Activated naive CD8-positive, alpha-beta T cell treated with anti-CD3 and anti-CD28 coated beads, Interleukin-2, amount 10 ng/mL, durations not matched to agents 7 days and 5 days (primary cell): Measurements from ENCODE around the gene FUNDC1. TPM values are rescaled to one million over a fixed set of nuclear protein-coding genes. Genes with fewer than 3 reads are reported as not detected.

Experiments
- ATAC-seq: fragments of 150-1000 bp; cut with Tn5 transposase; one replicate; pipeline ENCODE4 v1.10.0; 2021; ENCODE audit warnings: low read depth, moderate library complexity
- POLR2A ChIA-PET: fragments of 350-600 bp; sonication (Branson Sonifier 250); formaldehyde crosslinking; loops from one replicate; lab custom pipeline; 2021; ENCODE audit warnings: antibody characterized with exemption; lab: Charles Lee
- DNase-seq: peaks from one replicate; pipeline ENCODE4 v3.0.0; 2021
- H3K27ac Mint-ChIP-seq: one replicate; pipeline ENCODE4 v1.8.0; 2022; ENCODE audit warnings: mild to moderate bottlenecking, mixed read lengths
- H3K27me3 Mint-ChIP-seq: one replicate; pipeline ENCODE4 v1.8.0; 2022; ENCODE audit warnings: mild to moderate bottlenecking, moderate library complexity, mixed read lengths
- H3K36me3 Mint-ChIP-seq: one replicate; pipeline ENCODE4 v1.8.0; 2021; ENCODE audit warnings: mild to moderate bottlenecking, mixed read lengths
- H3K4me1 Mint-ChIP-seq: one replicate; pipeline ENCODE4 v1.8.0; 2021; ENCODE audit warnings: mixed read lengths
- H3K4me3 Mint-ChIP-seq: one replicate; pipeline ENCODE4 v1.8.0; 2022; ENCODE audit warnings: mild to moderate bottlenecking, moderate library complexity, mixed read lengths
- H3K9me3 Mint-ChIP-seq: one replicate; pipeline ENCODE4 v1.8.0; 2021; ENCODE audit warnings: mixed read lengths
- total RNA-seq, 2 experiments: library from RNA; stranded (reverse); gene quantifications; one replicate each; pipeline ENCODE4 v1.2.3, GENCODE V29; 2021

Gene FUNDC1
- total RNA-seq, 2 experiments from 2014 or later: 9.6 to 12.6 TPM

- no peaks in the 10 kb centered on the region for H3K9me3 Mint-ChIP-seq
- H3K4me1 Mint-ChIP-seq: no peaks in the 10 kb centered on the region
- ATAC-seq (no peak), DNase-seq (no peak)
- POLR2A ChIA-PET: no interaction called here
- no peak overlapping the region for H3K4me3 Mint-ChIP-seq
- peaks cover 2% of the 10 kb centered on the region for H3K27me3 Mint-ChIP-seq
- H3K27ac Mint-ChIP-seq: no peak overlapping the region
- H3K36me3 Mint-ChIP-seq: no peaks in the 10 kb centered on the region
These were observed 35.4 kb downstream of the FUNDC1 start for GRCh38 chrX:44507292-44507691.

GRCh38 chrX:44506678-44507077, 36.0 kb downstream of the FUNDC1 start:
- H3K4me3 Mint-ChIP-seq: no peak overlapping the region
- peaks cover 2% of the 10 kb centered on the region for H3K27me3 Mint-ChIP-seq
- no peaks in the 10 kb centered on the region for H3K36me3 Mint-ChIP-seq
- POLR2A ChIA-PET: no interaction called here
- no peaks in the 10 kb centered on the region for H3K4me1 Mint-ChIP-seq
- no peaks in the 10 kb centered on the region for H3K9me3 Mint-ChIP-seq
- no peak overlapping the region for H3K27ac Mint-ChIP-seq
- DNase-seq (no peak), ATAC-seq (no peak)

GRCh38 chrX:44503560-44503959, 39.1 kb downstream of the FUNDC1 start:
- no peak for DNase-seq
- POLR2A ChIA-PET: no interaction called here
- Mint-ChIP-seq H3K36me3 (no peaks in the 10 kb centered on the region), H3K4me1 (no peaks in the 10 kb centered on the region), H3K4me3 (no peak overlapping the region), H3K9me3 (no peaks in the 10 kb centered on the region), H3K27ac (no peak overlapping the region), H3K27me3 (peaks cover 2% of the 10 kb centered on the region)
- ATAC-seq: no peak

- no peak for DNase-seq
These were observed 47.6 kb downstream of the FUNDC1 start for GRCh38 chrX:44495091-44495490.

GRCh38 chrX:44494357-44494756, 48.3 kb downstream of the FUNDC1 start:
- no peak for ATAC-seq
- Mint-ChIP-seq H3K4me3 (no peak overlapping the region), H3K27me3 (no peaks in the 10 kb centered on the region), H3K4me1 (peaks cover 2% of the 10 kb centered on the region), H3K36me3 (no peaks in the 10 kb centered on the region), H3K27ac (no peak overlapping the region), H3K9me3 (no peaks in the 10 kb centered on the region)
- no peak for DNase-seq
- POLR2A ChIA-PET: no interaction called here

More at GRCh38 chrX:44495091-44495490, 47.6 kb downstream of the FUNDC1 start:
- Mint-ChIP-seq H3K36me3 (no peaks in the 10 kb centered on the region), H3K27me3 (no peaks in the 10 kb centered on the region), H3K9me3 (no peaks in the 10 kb centered on the region), H3K4me1 (peaks cover 2% of the 10 kb centered on the region), H3K4me3 (no peak overlapping the region), H3K27ac (no peak overlapping the region)
- POLR2A ChIA-PET: no interaction called here
- no peak for ATAC-seq

- Mint-ChIP-seq H3K27me3 (no peaks in the 10 kb centered on the region), H3K4me3 (no peak overlapping the region), H3K4me1 (peaks cover 2% of the 10 kb centered on the region), H3K9me3 (no peaks in the 10 kb centered on the region), H3K36me3 (no peaks in the 10 kb centered on the region), H3K27ac (no peak overlapping the region)
- DNase-seq: no peak
- POLR2A ChIA-PET: no interaction called here
- no peak for ATAC-seq
These were observed 53.1 kb downstream of the FUNDC1 start for GRCh38 chrX:44489515-44489914.

GRCh38 chrX:44484607-44485146, 58.0 kb downstream of the FUNDC1 start:
- Mint-ChIP-seq H3K4me3 (no peak overlapping the region), H3K4me1 (no peaks in the 10 kb centered on the region), H3K27ac (no peak overlapping the region), H3K27me3 (peaks cover 2% of the 10 kb centered on the region), H3K9me3 (no peaks in the 10 kb centered on the region), H3K36me3 (no peaks in the 10 kb centered on the region)
- no peak for DNase-seq
- POLR2A ChIA-PET: no interaction called here
- no peak for ATAC-seq

- no peaks in the 10 kb centered on the region for H3K36me3 Mint-ChIP-seq
- POLR2A ChIA-PET: no interaction called here
- H3K4me3 Mint-ChIP-seq: no peak overlapping the region
- ATAC-seq: no peak
- no peaks in the 10 kb centered on the region for H3K9me3 Mint-ChIP-seq
- no peak for DNase-seq
- no peak overlapping the region for H3K27ac Mint-ChIP-seq
- no peaks in the 10 kb centered on the region for H3K4me1 Mint-ChIP-seq
- H3K27me3 Mint-ChIP-seq: peaks cover 2% of the 10 kb centered on the region
These were observed 58.6 kb downstream of the FUNDC1 start for GRCh38 chrX:44483965-44484606.

- no peak overlapping the region for H3K27ac Mint-ChIP-seq
- no peak for ATAC-seq
- POLR2A ChIA-PET: no interaction called here
- no peak overlapping the region for H3K4me3 Mint-ChIP-seq
- H3K9me3 Mint-ChIP-seq: no peaks in the 10 kb centered on the region
- H3K4me1 Mint-ChIP-seq: no peaks in the 10 kb centered on the region
- H3K27me3 Mint-ChIP-seq: peaks cover 2% of the 10 kb centered on the region
- H3K36me3 Mint-ChIP-seq: no peaks in the 10 kb centered on the region
- no peak for DNase-seq
These were observed 60.1 kb downstream of the FUNDC1 start for GRCh38 chrX:44482575-44482974.

GRCh38 chrX:44480591-44480990, 62.1 kb downstream of the FUNDC1 start:
- peaks cover 2% of the 10 kb centered on the region for H3K27me3 Mint-ChIP-seq
- H3K4me3 Mint-ChIP-seq: no peak overlapping the region
- POLR2A ChIA-PET: no interaction called here
- ATAC-seq (no peak), DNase-seq (no peak)
- H3K27ac Mint-ChIP-seq: no peak overlapping the region
- no peaks in the 10 kb centered on the region for H3K9me3 Mint-ChIP-seq
- H3K36me3 Mint-ChIP-seq: no peaks in the 10 kb centered on the region
- no peaks in the 10 kb centered on the region for H3K4me1 Mint-ChIP-seq

GRCh38 chrX:44474410-44474809, 68.2 kb downstream of the FUNDC1 start:
- no peak overlapping the region for H3K27ac Mint-ChIP-seq
- POLR2A ChIA-PET: no interaction called here
- H3K36me3 Mint-ChIP-seq: no peaks in the 10 kb centered on the region
- H3K4me1 Mint-ChIP-seq: no peaks in the 10 kb centered on the region
- no peaks in the 10 kb centered on the region for H3K27me3 Mint-ChIP-seq
- ATAC-seq (no peak), DNase-seq (no peak)
- no peak overlapping the region for H3K4me3 Mint-ChIP-seq
- H3K9me3 Mint-ChIP-seq: no peaks in the 10 kb centered on the region

Other genes with a start within 250 kb of the FUNDC1 start
- under 1 TPM; 0.64 to 0.77 TPM for gene EFHC2, start 199.2 kb downstream of the FUNDC1 start, total RNA-seq